Brain microvascular endothelial cell (primary cell): ENCODE data around the gene C11orf98.

Experiments
- DNase-seq: peaks from one replicate; pipeline ENCODE4 v3.0.0-alpha.2; 2020
- H3K27ac ChIP-seq: fragments of 250-450 bp; sonication (Bioruptor Pico); 2 replicates; pipeline ENCODE4 v1.5.1; 2020; ENCODE audit warnings: mild to moderate bottlenecking, moderate library complexity
- H3K27me3 ChIP-seq: fragments of 250-450 bp; sonication (Bioruptor Pico); replicated peaks from 2 replicates; pipeline ENCODE4 v1.5.1; 2020; ENCODE audit warnings: mild to moderate bottlenecking
- H3K36me3 ChIP-seq: fragments of 250-450 bp; sonication (Bioruptor Pico); replicated peaks from 2 replicates; pipeline ENCODE4 v1.5.1; 2020; ENCODE audit warnings: mild to moderate bottlenecking
- H3K4me3 ChIP-seq: 2 replicates; pipeline ENCODE4 v1.5.1; 2011; ENCODE audit warnings: low read depth, mild to moderate bottlenecking, control low read depth, low read length, moderate library complexity
- in situ Hi-C: cut with HindIII; loops from 2 replicates; pipeline ENCODE4 v1.10.0; 2017; ENCODE audit warnings: low sequenced_read_pairs, low pct_ligation_motif_present
- TF ChIP-seq, protein P1 (sequence below): IDR thresholded peaks from 2 replicates; pipeline ENCODE4 v1.5.1; 2011; ENCODE audit warnings: low read depth, mild to moderate bottlenecking, moderate library complexity, low read length, control low read depth, inconsistent platforms; ENCODE audit errors: missing control alignments

The C11orf98 gene

DNA sequence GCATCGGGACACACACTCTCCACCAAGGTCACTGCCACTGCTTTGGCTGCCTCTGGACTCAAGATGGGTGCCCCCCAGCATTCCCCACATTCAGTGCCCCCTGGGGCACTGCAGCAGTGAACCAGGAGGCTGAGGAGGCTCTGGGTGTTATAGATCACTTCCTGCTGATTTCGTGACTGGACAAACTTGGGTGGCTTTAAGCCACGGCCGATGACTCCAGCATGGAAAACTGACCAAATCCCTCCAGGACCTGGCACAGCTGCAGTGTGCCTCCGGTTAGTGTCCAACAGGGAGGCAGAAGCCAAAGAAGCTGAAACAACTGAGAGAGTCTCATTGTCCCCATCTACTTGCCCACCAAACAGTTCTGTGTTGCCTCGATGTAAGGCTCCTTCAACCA lies 17.4 kb downstream of the C11orf98 start:
- no peak overlapping the region for H3K4me3 ChIP-seq
- no peak overlapping the region for H3K27ac ChIP-seq
- DNase-seq: no peak
- in situ Hi-C loops: no loop called here
- TF ChIP-seq, protein P1, sequence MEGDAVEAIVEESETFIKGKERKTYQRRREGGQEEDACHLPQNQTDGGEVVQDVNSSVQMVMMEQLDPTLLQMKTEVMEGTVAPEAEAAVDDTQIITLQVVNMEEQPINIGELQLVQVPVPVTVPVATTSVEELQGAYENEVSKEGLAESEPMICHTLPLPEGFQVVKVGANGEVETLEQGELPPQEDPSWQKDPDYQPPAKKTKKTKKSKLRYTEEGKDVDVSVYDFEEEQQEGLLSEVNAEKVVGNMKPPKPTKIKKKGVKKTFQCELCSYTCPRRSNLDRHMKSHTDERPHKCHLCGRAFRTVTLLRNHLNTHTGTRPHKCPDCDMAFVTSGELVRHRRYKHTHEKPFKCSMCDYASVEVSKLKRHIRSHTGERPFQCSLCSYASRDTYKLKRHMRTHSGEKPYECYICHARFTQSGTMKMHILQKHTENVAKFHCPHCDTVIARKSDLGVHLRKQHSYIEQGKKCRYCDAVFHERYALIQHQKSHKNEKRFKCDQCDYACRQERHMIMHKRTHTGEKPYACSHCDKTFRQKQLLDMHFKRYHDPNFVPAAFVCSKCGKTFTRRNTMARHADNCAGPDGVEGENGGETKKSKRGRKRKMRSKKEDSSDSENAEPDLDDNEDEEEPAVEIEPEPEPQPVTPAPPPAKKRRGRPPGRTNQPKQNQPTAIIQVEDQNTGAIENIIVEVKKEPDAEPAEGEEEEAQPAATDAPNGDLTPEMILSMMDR: no peak
- no peaks in the 10 kb centered on the region for H3K27me3 ChIP-seq
- peaks cover 38% of the 10 kb centered on the region for H3K36me3 ChIP-seq

DNA sequence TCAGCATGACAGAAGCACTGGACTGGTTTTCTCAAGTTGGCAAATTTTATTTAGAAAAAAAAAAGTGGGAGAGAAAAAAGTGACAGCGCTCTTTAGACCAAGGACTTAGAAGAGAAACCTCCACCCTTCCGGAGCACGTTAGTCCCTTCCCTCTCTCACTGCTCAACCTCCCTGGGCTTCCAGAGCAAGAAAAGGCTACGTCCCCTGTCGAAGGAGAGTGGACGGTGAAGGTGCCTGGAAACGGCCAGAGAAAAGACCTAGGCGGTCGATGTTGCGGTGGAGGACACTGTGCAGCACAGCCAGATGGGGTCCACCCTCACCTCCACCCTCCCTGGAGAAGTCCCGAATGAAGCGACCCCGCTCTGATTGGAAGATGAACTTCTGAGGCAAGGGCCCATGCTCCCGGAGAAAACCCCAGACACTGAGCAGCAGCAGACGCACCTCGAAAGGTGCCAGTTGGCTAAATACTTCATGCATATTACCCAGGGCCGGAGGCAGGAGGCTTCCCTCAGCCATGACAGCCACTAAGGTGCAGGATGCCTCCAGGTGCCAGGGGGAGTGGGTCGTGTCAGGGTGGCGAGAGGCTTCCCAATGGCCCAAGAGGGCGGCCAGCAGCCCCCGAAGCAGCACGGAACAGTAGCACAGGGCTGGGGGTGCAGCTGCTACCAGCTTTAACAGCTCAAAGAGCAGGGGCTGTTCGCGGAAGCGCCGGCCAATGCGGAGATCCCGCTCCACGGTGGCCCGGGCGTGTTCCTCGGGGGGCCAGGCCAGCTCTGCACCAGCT lies 18.0 kb downstream of the C11orf98 start:
- no peak overlapping the region for H3K4me3 ChIP-seq
- in situ Hi-C loops: no loop called here

DNA sequence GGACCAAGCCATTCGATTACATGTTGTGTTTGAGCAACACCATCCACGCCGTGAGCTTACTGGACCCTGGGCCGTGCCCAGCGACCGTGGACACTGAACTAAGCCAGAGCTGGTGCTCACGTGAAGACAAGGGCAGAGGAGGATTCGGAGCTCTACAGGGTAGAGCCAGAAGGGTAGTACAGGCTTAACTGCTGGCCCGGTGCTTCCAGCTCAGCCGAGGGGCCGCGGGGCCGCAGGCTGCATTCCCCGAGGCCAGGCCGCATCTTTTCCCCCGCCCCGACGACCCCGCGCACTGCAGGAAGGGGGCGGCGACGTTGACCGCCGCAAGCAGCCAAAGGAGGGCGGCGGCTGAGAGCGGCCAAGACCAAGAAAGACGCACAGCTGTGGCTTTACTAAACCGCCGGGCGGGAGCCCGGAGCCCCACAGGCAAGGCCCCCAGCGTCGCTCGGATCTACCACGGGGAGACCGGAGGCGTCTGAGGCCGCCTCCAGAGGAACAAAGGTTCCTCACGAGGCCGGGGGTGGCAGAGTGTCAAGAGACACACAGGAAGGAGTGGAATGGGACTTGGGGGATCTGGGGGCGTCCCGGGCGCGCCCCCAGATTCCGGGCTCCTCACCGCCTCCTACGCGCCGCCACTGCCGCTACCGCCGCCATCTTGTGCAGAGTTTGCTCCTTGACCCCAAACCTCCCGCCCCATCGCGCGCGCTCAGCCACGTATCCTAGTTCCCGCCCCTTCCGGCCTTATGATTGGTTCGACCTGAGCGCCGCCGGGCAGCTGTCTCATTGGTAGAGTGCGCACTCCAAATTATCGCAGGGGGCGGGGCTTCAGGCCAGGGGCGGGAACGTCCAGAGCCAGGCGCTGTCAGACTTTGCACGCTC lies 18.8 kb downstream of the C11orf98 start, which contains the start of gene GANAB:
Gene GANAB, minus strand, starts transcription at position 668 of the 879 bp plus-strand sequence. Its CDS starts 14 bp downstream, at position 654.
- peak within 1 kb of the TSS; percentile 91 for H3K27ac ChIP-seq
- TF ChIP-seq, protein P1: no peak
- peak; percentile 99 for DNase-seq
- peaks cover 39% of the 10 kb centered on the region for H3K36me3 ChIP-seq
- no peaks in the 10 kb centered on the region for H3K27me3 ChIP-seq
- H3K4me3 ChIP-seq: peak within 1 kb of the TSS; percentile 89
- in situ Hi-C loops: no loop called here

More for the DNA sequence above, 18.0 kb downstream of the C11orf98 start:
- H3K36me3 ChIP-seq: peaks cover 39% of the 10 kb centered on the region
- DNase-seq: no peak
- TF ChIP-seq, protein P1: no peak
- H3K27me3 ChIP-seq: no peaks in the 10 kb centered on the region
- H3K27ac ChIP-seq: no peak overlapping the region

DNA sequence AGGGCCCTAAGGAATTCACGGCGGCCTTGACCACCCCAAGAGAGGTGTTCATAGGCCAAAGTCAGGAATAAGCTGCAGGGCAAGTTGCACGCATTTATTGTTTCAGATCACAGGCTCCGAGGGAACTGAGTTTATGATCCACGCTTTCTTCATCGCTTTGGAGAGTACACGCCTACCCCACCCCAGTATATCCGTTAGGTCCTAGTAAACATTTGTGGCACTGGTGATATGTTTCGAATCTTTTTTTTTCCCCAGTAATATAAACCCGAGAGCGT lies 19.4 kb downstream of the C11orf98 start:
- peak overlapping the region; percentile 91 for H3K27ac ChIP-seq
- in situ Hi-C loops: no loop called here
- no peak for DNase-seq
- H3K4me3 ChIP-seq: peak overlapping the region; percentile 89
- no peaks in the 10 kb centered on the region for H3K27me3 ChIP-seq
- H3K36me3 ChIP-seq: peaks cover 39% of the 10 kb centered on the region
- TF ChIP-seq, protein P1: no peak

DNA sequence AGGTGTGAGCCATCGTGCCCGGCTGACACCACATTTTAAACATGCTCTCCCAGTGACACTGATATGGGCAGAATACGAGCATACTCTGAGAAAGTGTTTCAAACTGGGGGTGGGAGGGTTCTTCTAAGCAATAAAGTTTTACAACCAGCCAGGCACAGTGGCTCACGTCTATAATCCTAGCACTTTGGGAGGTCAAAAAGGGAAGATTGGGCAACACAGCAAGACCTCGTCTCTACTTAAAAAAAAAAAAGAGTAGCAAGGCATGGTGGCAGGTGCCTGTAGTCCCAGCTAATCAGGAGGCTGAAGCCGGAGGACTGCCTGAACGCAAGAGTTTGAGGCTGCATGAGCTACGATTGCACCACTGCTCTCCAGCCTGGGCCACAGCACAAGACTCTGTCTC lies 20.8 kb downstream of the C11orf98 start:
- TF ChIP-seq, protein P1: no peak
- no peaks in the 10 kb centered on the region for H3K27me3 ChIP-seq
- in situ Hi-C loops: no loop called here
- peaks cover 40% of the 10 kb centered on the region for H3K36me3 ChIP-seq
- no peak overlapping the region for H3K4me3 ChIP-seq
- DNase-seq: no peak
- H3K27ac ChIP-seq: no peak overlapping the region
